ENCODE measurements around the gene SMOC2.

SMOC2 gene

GRCh38 chr6:168581706-168582105, 140.7 kb downstream of the SMOC2 start:
- no peaks in the 10 kb centered on the region for H3K4me1 ChIP-seq (ENCODE audit: control insufficient read depth, insufficient read depth, low read length)
- no peak overlapping the region for H3K27ac ChIP-seq (ENCODE audit: extremely low read depth, low read depth, low read length)
- TF ChIP-seq ZNF571 (tag by site-specific recombination; IDR thresholded peaks at IDR 0.05) (no peak), ZNF280D (tag by site-specific recombination; IDR thresholded peaks at IDR 0.05) (no peak), ZNF677 (tag by site-specific recombination; IDR thresholded peaks at IDR 0.05) (no peak), ZBTB48 (tag by site-specific recombination; IDR thresholded peaks at IDR 0.05) (no peak), ZNF768 (tag by site-specific recombination; IDR thresholded peaks at IDR 0.05) (no peak), ZNF48 (tag by site-specific recombination; IDR thresholded peaks at IDR 0.05) (no peak), ZNF561 (tag by site-specific recombination; IDR thresholded peaks at IDR 0.05; ENCODE audit: borderline replicate concordance) (no peak), ZNF350 (tag by site-specific recombination; IDR thresholded peaks at IDR 0.05) (no peak)
- H3K36me3 ChIP-seq (ENCODE audit: control insufficient read depth in 2 of 2, insufficient read depth in 1 of 2, low read length in 2 of 2), result no peaks in the 10 kb centered on the region
- ChIA-PET CTCF (no interaction called here), POLR2A (no interaction called here)
- no peaks in the 10 kb centered on the region for H3K9me3 ChIP-seq (ENCODE audit: control insufficient read depth, insufficient read depth, low read depth, low read length)
- H3K4me3 ChIP-seq (ENCODE audit: low read depth, low read length), result no peak overlapping the region

- no peaks in the 10 kb centered on the region for H3K36me3 ChIP-seq (ENCODE audit: control insufficient read depth in 2 of 2, insufficient read depth in 1 of 2, low read length in 2 of 2)
- H3K9me3 ChIP-seq (ENCODE audit: control insufficient read depth, insufficient read depth, low read depth, low read length), result no peaks in the 10 kb centered on the region
- H3K27ac ChIP-seq (ENCODE audit: extremely low read depth, low read depth, low read length), result no peak overlapping the region
- no peaks in the 10 kb centered on the region for H3K4me1 ChIP-seq (ENCODE audit: control insufficient read depth, insufficient read depth, low read length)
- ChIA-PET POLR2A (no interaction called here), CTCF (no interaction called here)
- TF ChIP-seq ZBTB20 (tag by site-specific recombination; IDR thresholded peaks at IDR 0.05), result no peak
- TF ChIP-seq HIC1 (tag by site-specific recombination; IDR thresholded peaks at IDR 0.05), result no peak
- no peak for TF ChIP-seq GLIS2 (tag by site-specific recombination; IDR thresholded peaks at IDR 0.05)
- TF ChIP-seq ZNF585B (tag by site-specific recombination; IDR thresholded peaks at IDR 0.05), result no peak
- no peak for TF ChIP-seq ZNF140 (tag by site-specific recombination; IDR thresholded peaks at IDR 0.05)
- TF ChIP-seq KLF7 (tag by site-specific recombination; IDR thresholded peaks at IDR 0.05; ENCODE audit: borderline replicate concordance), result no peak
- no peak for TF ChIP-seq TCF7L2 (IDR thresholded peaks at IDR 0.05; ENCODE audit: borderline replicate concordance, low read depth, low read length)
- no peak for TF ChIP-seq ZNF398 (tag by site-specific recombination; IDR thresholded peaks at IDR 0.05)
- TF ChIP-seq GLI4 (tag by site-specific recombination; IDR thresholded peaks at IDR 0.05), result no peak
- TF ChIP-seq ZNF354C (tag by site-specific recombination; IDR thresholded peaks at IDR 0.05; ENCODE audit: borderline replicate concordance, low read depth), result no peak
- no peak for TF ChIP-seq PATZ1 (tag by site-specific recombination; IDR thresholded peaks at IDR 0.05)
- TF ChIP-seq ZNF302 (tag by site-specific recombination; IDR thresholded peaks at IDR 0.05; ENCODE audit: low read depth), result no peak
- TF ChIP-seq ZNF211 (tag by site-specific recombination; IDR thresholded peaks at IDR 0.05; ENCODE audit: low read depth), result no peak
- no peak for TF ChIP-seq ZNF341 (tag by site-specific recombination; IDR thresholded peaks at IDR 0.05; ENCODE audit: low read depth)
- TF ChIP-seq ZNF707 (tag by site-specific recombination; IDR thresholded peaks at IDR 0.05), result no peak
- TF ChIP-seq ZNF391 (tag by site-specific recombination; IDR thresholded peaks at IDR 0.05; ENCODE audit: borderline replicate concordance, low read depth), result no peak
- no peak for TF ChIP-seq ZNF629 (tag by site-specific recombination; IDR thresholded peaks at IDR 0.05)
- TF ChIP-seq ZNF544 (tag by site-specific recombination; IDR thresholded peaks at IDR 0.05), result no peak
- no peak for TF ChIP-seq ZNF112 (tag by site-specific recombination; IDR thresholded peaks at IDR 0.05)
- no peak for TF ChIP-seq ZNF324 (tag by site-specific recombination; IDR thresholded peaks at IDR 0.05)
- no peak overlapping the region for H3K4me3 ChIP-seq (ENCODE audit: low read depth, low read length)
Observed at GRCh38 chr6:168582571-168582981, 141.6 kb downstream of the SMOC2 start.

Data from HEK293 (cell line).